Activated effector memory CD4-positive, alpha-beta T cell treated with anti-CD3 and anti-CD28 coated beads, Interleukin-2, amount 50 U/mL, for 16 hours (primary cell): ENCODE results near the gene TSPYL2.

ENCODE experiments used
- DNase-seq: peaks from one replicate; pipeline ENCODE4 v3.0.0-alpha.2; 2020

Gene TSPYL2

GRCh38 chrX:53080628-53081580 is 1.3 kb upstream of the TSPYL2 start:
- DNase-seq: peak; percentile 72

GRCh38 chrX:53082773-53083616 is 828 bp downstream of the TSPYL2 start:
- no peak for DNase-seq

GRCh38 chrX:53084043-53084570 is 1.9 kb downstream of the TSPYL2 start:
- DNase-seq: no peak

- DNase-seq: no peak
Observed at GRCh38 chrX:53084863-53085262, 2.7 kb downstream of the TSPYL2 start.

- no peak for DNase-seq
Observed at GRCh38 chrX:53085661-53086229, 3.6 kb downstream of the TSPYL2 start.

GRCh38 chrX:53086464-53086863 is 4.3 kb downstream of the TSPYL2 start:
- no peak for DNase-seq

- no peak for DNase-seq
Observed at GRCh38 chrX:53087388-53087831, 5.2 kb downstream of the TSPYL2 start.

GRCh38 chrX:53088136-53088974 is 6.2 kb downstream of the TSPYL2 start:
- peak; percentile 93 for DNase-seq

- DNase-seq: peak; percentile 75
Observed at GRCh38 chrX:53089224-53089842, 7.2 kb downstream of the TSPYL2 start.

GRCh38 chrX:53089925-53090324 is 7.8 kb downstream of the TSPYL2 start:
- no peak for DNase-seq

GRCh38 chrX:53091354-53091753 is 9.2 kb downstream of the TSPYL2 start:
- no peak for DNase-seq

GRCh38 chrX:53093177-53093655 is 11.0 kb downstream of the TSPYL2 start:
- DNase-seq: peak; percentile 91

- peak; percentile 91 for DNase-seq
Observed at GRCh38 chrX:53093748-53094581, 11.8 kb downstream of the TSPYL2 start, which contains the start of gene KANTR. KANTR (plus strand) TSS chrX:53094142; CDS start chrX:53124273, 30,131 bp downstream.

- no peak for DNase-seq
Observed at GRCh38 chrX:53094582-53094905, 12.4 kb downstream of the TSPYL2 start.

- DNase-seq: no peak
Observed at GRCh38 chrX:53095796-53096195, 13.6 kb downstream of the TSPYL2 start.

- DNase-seq: no peak
Observed at GRCh38 chrX:53114864-53115549, 32.8 kb downstream of the TSPYL2 start.

- DNase-seq: no peak
Observed at GRCh38 chrX:53115550-53115874, 33.3 kb downstream of the TSPYL2 start.

GRCh38 chrX:53116101-53116500 is 33.9 kb downstream of the TSPYL2 start:
- no peak for DNase-seq

GRCh38 chrX:53122013-53122412 is 39.8 kb downstream of the TSPYL2 start:
- DNase-seq: no peak

- DNase-seq: no peak
Observed at GRCh38 chrX:53125506-53125905, 43.3 kb downstream of the TSPYL2 start.
